Measurements from ENCODE around the gene ANKS6. TPM values are rescaled to one million over a fixed set of nuclear protein-coding genes. Genes with fewer than 3 reads are reported as not detected.

Gene ANKS6
- total RNA-seq, 1 donor from 2014 or later = 30.9 TPM

DNA sequence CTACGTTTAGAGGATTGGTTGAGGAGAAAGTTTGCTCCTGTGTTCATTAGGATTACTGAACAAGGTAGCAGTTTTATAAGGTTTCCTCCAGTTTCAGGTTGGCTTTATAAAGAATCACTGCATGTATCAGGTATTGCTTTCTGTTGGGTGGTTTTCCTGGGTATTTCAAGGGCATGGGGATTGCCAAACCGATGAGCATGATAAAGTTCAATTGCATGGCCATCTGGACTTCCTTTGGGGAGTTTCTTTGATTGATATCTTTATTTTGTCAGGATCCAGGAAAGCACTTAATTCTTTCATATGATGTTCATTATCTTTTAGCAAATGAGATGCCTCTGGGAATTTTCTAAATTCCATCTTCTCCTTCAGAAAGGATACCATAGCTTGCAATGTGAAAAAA is 77.3 kb downstream of the ANKS6 start:
- no peak for DNase-seq (ENCODE audit: low read depth, low spot score)
- Mint-ChIP-seq H3K4me1 (no peaks in the 10 kb centered on the region), H3K4me3 (no peak overlapping the region), H3K36me3 (ENCODE audit: low read depth) (no peaks in the 10 kb centered on the region), H3K27ac (ENCODE audit: unreplicated experiment) (no peak overlapping the region), H3K27me3 (ENCODE audit: low read depth) (peaks cover 77% of the 10 kb centered on the region), H3K9me3 (no peaks in the 10 kb centered on the region)
- TF ChIP-seq, protein P1, sequence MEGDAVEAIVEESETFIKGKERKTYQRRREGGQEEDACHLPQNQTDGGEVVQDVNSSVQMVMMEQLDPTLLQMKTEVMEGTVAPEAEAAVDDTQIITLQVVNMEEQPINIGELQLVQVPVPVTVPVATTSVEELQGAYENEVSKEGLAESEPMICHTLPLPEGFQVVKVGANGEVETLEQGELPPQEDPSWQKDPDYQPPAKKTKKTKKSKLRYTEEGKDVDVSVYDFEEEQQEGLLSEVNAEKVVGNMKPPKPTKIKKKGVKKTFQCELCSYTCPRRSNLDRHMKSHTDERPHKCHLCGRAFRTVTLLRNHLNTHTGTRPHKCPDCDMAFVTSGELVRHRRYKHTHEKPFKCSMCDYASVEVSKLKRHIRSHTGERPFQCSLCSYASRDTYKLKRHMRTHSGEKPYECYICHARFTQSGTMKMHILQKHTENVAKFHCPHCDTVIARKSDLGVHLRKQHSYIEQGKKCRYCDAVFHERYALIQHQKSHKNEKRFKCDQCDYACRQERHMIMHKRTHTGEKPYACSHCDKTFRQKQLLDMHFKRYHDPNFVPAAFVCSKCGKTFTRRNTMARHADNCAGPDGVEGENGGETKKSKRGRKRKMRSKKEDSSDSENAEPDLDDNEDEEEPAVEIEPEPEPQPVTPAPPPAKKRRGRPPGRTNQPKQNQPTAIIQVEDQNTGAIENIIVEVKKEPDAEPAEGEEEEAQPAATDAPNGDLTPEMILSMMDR (conservative IDR thresholded peaks at IDR 0.05) = no peak

DNA sequence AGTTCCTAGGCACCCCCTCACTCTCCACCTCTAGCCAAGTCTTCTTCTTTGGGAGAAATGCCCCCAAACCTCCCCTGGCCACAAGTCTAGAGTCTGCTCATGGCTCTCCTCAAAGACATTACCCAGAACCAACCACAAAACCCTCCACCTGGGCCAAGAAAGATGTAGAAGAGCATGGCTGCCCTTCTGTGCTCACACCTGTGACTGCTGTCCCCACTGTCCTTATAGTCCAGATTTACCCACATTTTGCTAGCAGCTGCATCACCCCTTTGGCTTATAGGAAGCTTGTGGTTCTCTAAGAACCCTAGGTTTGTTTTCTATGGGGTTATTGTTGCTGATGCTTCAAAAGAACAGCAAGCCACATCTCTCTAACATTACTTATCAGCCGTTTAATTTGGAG is 81.5 kb downstream of the ANKS6 start:
- no peak for DNase-seq (ENCODE audit: low read depth, low spot score)
- H3K27ac Mint-ChIP-seq (ENCODE audit: unreplicated experiment) = no peak overlapping the region
- no peaks in the 10 kb centered on the region for H3K9me3 Mint-ChIP-seq
- H3K36me3 Mint-ChIP-seq (ENCODE audit: low read depth) = no peaks in the 10 kb centered on the region
- H3K4me1 Mint-ChIP-seq = no peaks in the 10 kb centered on the region
- H3K4me3 Mint-ChIP-seq = no peak overlapping the region
- H3K27me3 Mint-ChIP-seq (ENCODE audit: low read depth) = peaks cover 91% of the 10 kb centered on the region
- TF ChIP-seq, protein P1 (conservative IDR thresholded peaks at IDR 0.05) = no peak

DNA sequence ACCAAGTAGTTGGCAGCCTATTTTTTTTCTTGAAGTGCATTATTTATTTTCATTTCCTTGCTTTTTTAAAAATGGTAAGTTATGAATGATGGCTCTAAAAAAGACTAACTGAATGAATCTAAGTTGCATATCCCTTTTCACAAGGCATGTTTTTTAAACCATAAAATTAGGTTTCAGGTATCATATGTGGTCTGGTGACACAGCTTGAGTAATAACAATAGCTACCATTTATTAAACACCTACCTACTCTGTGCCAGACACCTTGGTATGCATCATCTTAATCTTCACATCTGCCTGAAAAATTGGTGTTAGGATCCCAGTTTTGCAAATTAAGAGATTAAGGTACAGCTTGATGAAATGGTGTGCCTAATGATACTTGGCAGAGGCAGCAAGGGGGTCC is 83.4 kb downstream of the ANKS6 start:
- no peak overlapping the region for H3K27ac Mint-ChIP-seq (ENCODE audit: unreplicated experiment)
- H3K36me3 Mint-ChIP-seq (ENCODE audit: low read depth) = no peaks in the 10 kb centered on the region
- H3K27me3 Mint-ChIP-seq (ENCODE audit: low read depth) = peaks cover 90% of the 10 kb centered on the region
- no peak for DNase-seq (ENCODE audit: low read depth, low spot score)
- TF ChIP-seq, protein P1 (conservative IDR thresholded peaks at IDR 0.05) = no peak
- H3K4me1 Mint-ChIP-seq = no peaks in the 10 kb centered on the region
- H3K4me3 Mint-ChIP-seq = no peak overlapping the region
- no peaks in the 10 kb centered on the region for H3K9me3 Mint-ChIP-seq

DNA sequence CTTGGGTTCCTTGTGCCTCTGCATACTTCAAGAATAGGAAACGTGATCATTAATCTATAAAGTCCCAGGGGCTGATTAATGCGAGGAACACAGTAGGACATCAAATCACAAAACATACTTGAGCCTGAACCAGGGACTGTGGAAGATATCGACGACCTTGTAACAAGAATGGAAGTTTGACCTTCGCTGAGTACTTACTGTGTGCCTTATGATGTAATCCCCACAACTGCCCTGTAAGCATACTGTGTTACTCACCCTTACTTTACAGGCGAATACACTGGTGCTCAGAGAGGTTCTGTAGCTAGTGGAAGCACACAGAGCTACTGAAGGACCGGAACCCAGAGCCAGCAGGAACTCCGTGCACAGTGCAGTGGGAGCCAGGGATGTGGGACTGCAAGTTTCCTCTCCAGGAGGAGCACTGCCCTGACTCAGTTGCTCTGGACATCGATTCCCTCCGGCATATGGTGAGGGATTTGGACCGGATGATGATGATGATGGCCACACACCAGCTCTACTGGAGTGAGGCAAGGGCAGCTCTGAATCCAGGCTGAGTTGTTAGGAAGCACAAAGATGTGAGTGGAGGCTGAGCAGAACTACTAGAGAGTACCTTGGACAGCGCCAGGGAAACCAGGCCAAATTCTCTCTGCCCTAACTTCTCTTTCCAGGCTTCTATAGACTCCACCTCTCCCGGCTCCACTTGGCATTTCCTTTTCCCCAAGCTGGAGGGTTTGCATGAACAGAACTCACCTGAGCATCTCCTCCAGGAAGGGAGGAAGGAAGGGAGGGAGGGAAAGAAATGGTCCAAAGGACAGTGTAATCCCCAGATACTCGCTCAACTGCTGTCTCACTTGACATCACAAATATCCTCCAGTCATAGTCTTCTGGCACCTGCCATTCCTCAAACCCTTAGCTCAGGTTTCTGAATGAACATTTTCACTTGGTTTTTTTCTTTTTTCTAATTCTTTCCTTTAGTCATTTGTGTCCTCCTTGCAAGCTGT is 86.1 kb downstream of the ANKS6 start:
- peak; percentile 18 for DNase-seq (ENCODE audit: low read depth, low spot score)
- no peak overlapping the region for H3K27ac Mint-ChIP-seq (ENCODE audit: unreplicated experiment)

DNA sequence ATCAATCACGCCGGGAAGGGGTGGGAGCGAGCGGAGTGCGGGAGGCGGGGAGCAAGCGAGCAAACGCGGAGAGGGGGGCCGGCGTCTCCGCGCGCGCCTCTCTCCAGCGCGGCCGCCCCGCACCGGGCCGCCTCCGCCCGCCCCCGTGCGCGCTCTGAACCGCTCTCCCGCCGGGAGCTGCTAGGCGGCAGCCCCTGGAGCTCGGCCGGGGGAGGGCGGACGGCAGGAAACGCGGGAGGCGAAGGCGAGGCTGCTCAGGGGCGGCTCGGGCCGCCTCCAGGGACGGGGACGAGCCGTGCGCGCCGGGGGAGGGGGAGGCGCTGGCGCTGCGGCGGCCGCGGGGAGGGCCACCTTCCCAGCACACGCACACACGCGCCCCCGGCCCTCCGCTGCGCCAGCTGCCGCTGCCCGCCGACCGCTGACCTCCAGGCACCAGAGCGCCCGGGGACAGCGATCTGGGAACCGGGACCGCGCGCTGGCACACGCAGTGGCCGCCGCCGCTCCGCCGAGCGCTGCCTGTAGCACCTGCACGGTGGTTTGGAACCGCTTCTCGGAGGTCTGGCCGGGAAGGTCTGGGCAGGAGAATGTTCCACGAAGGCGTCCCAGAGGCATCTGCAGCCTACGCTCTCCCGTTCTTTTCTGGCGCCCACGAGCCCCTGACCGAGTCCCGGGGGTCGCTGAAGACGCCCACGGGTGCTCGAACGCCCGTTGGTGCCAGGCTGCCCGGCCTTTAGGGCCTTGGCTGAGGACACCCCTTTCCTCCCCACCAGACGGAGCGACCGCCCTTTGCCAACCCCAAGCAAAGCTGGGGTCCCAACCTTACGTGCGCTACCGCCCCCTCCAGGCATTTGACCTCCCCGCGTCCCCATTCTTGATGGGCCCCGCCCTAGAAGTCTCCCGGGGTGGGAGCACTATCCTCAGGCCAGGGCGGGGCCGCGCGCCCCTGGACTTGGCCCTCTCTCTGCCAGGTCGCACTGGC is 87.1 kb downstream of the ANKS6 start, which contains the start of gene GABBR2:
Gene GABBR2, minus strand, starts transcription at position 3 of the 979 bp plus-strand sequence. CDS start 198 bp downstream, outside the sequence.
- H3K4me3 Mint-ChIP-seq = peak within 1 kb of the TSS; percentile 76
- H3K36me3 Mint-ChIP-seq (ENCODE audit: low read depth) = no peaks in the 10 kb centered on the region
- TF ChIP-seq, protein P1 (conservative IDR thresholded peaks at IDR 0.05) = no peak
- H3K4me1 Mint-ChIP-seq = peaks cover 8% of the 10 kb centered on the region
- peak; percentile 14 for DNase-seq (ENCODE audit: low read depth, low spot score)
- H3K9me3 Mint-ChIP-seq = no peaks in the 10 kb centered on the region
- H3K27ac Mint-ChIP-seq (ENCODE audit: unreplicated experiment) = no peak within 1 kb of the TSS
- peaks cover 90% of the 10 kb centered on the region for H3K27me3 Mint-ChIP-seq (ENCODE audit: low read depth)

More for the DNA sequence above, 86.1 kb downstream of the ANKS6 start:
- H3K27me3 Mint-ChIP-seq (ENCODE audit: low read depth) = peaks cover 90% of the 10 kb centered on the region
- H3K4me3 Mint-ChIP-seq = peak overlapping the region; percentile 76
- no peaks in the 10 kb centered on the region for H3K9me3 Mint-ChIP-seq
- TF ChIP-seq, protein P1 (conservative IDR thresholded peaks at IDR 0.05) = no peak
- no peaks in the 10 kb centered on the region for H3K36me3 Mint-ChIP-seq (ENCODE audit: low read depth)
- H3K4me1 Mint-ChIP-seq = peaks cover 8% of the 10 kb centered on the region

Data from neural crest cell (in vitro differentiated cells).